Measurements from ENCODE around the gene MARS1.

MARS1 gene

GRCh38 chr12:57548013-57548315 lies 60.1 kb downstream of the MARS1 start:
- Histone ChIP-seq H3K4me3 (IDR thresholded peaks at IDR 0.05; ENCODE audit: insufficient read depth, low read depth, low read length) (no peak overlapping the region), H3K4me2 (peak overlapping the region; percentile 85; the same call in 1 of the 2 replicates), H2AFZ (ENCODE audit: low read depth) (no peak overlapping the region)

GRCh38 chr12:57548488-57548887 lies 60.6 kb downstream of the MARS1 start:
- H3K9ac ChIP-seq: no peak overlapping the region
- no peak overlapping the region for H3K4me3 ChIP-seq (IDR thresholded peaks at IDR 0.05; ENCODE audit: insufficient read depth, low read depth, low read length)
- peaks cover 46% of the 10 kb centered on the region for H3K4me1 ChIP-seq (ENCODE audit: low read depth, poor library complexity, severe bottlenecking)
- no peaks in the 10 kb centered on the region for H3K36me3 ChIP-seq (ENCODE audit: insufficient read depth)
- H3K4me2 ChIP-seq: no peak overlapping the region
- H3K27me3 ChIP-seq (ENCODE audit: insufficient read depth, low read depth): peaks cover 30% of the 10 kb centered on the region
- peaks cover 24% of the 10 kb centered on the region for H3K79me2 ChIP-seq (ENCODE audit: insufficient read depth, low read depth)
- no peaks in the 10 kb centered on the region for H4K20me1 ChIP-seq (ENCODE audit: insufficient read depth)
- no peak overlapping the region for H2AFZ ChIP-seq (ENCODE audit: low read depth)
- no peak for TF ChIP-seq CTCF (conservative IDR thresholded peaks at IDR 0.05; ENCODE audit: low read depth, low read length)
- no peak overlapping the region for H3K27ac ChIP-seq

More at GRCh38 chr12:57548013-57548315, 60.1 kb downstream of the MARS1 start:
- Histone ChIP-seq H3K27ac (no peak overlapping the region), H3K36me3 (ENCODE audit: insufficient read depth) (no peaks in the 10 kb centered on the region), H3K79me2 (ENCODE audit: insufficient read depth, low read depth) (peaks cover 24% of the 10 kb centered on the region), H3K27me3 (ENCODE audit: insufficient read depth, low read depth) (peaks cover 30% of the 10 kb centered on the region), H3K4me1 (ENCODE audit: low read depth, poor library complexity, severe bottlenecking) (peaks cover 46% of the 10 kb centered on the region), H4K20me1 (ENCODE audit: insufficient read depth) (no peaks in the 10 kb centered on the region), H3K9ac (no peak overlapping the region)
- no peak for TF ChIP-seq CTCF (conservative IDR thresholded peaks at IDR 0.05; ENCODE audit: low read depth, low read length)

- peaks cover 30% of the 10 kb centered on the region for H3K27me3 ChIP-seq (ENCODE audit: insufficient read depth, low read depth)
- no peaks in the 10 kb centered on the region for H3K36me3 ChIP-seq (ENCODE audit: insufficient read depth)
- H3K4me2 ChIP-seq: peak overlapping the region; percentile 80
- H3K79me2 ChIP-seq (ENCODE audit: insufficient read depth, low read depth): peaks cover 24% of the 10 kb centered on the region
- no peaks in the 10 kb centered on the region for H4K20me1 ChIP-seq (ENCODE audit: insufficient read depth)
- peak overlapping the region; percentile 13 for H3K4me3 ChIP-seq (IDR thresholded peaks at IDR 0.05; ENCODE audit: insufficient read depth, low read depth, low read length)
- peak overlapping the region; percentile 88 for H2AFZ ChIP-seq (ENCODE audit: low read depth)
- H3K4me1 ChIP-seq (ENCODE audit: low read depth, poor library complexity, severe bottlenecking): peaks cover 46% of the 10 kb centered on the region
- no peak overlapping the region for H3K9ac ChIP-seq
- no peak for TF ChIP-seq CTCF (conservative IDR thresholded peaks at IDR 0.05; ENCODE audit: low read depth, low read length)
- no peak overlapping the region for H3K27ac ChIP-seq
Observed at GRCh38 chr12:57549203-57549908, 61.5 kb downstream of the MARS1 start.

- TF ChIP-seq CTCF (conservative IDR thresholded peaks at IDR 0.05; ENCODE audit: low read depth, low read length): no peak
- H3K79me2 ChIP-seq (ENCODE audit: insufficient read depth, low read depth): peaks cover 18% of the 10 kb centered on the region
- H3K36me3 ChIP-seq (ENCODE audit: insufficient read depth): no peaks in the 10 kb centered on the region
- peaks cover 41% of the 10 kb centered on the region for H3K4me1 ChIP-seq (ENCODE audit: low read depth, poor library complexity, severe bottlenecking)
- peak within 1 kb of the TSS; percentile 88 for H2AFZ ChIP-seq (ENCODE audit: low read depth)
- no peak within 1 kb of the TSS; the same call in 1 of the 2 replicates for H3K9ac ChIP-seq
- H3K4me2 ChIP-seq: peak within 1 kb of the TSS; percentile 80
- no peak within 1 kb of the TSS for H3K27ac ChIP-seq
- no peaks in the 10 kb centered on the region for H4K20me1 ChIP-seq (ENCODE audit: insufficient read depth)
- peaks cover 30% of the 10 kb centered on the region for H3K27me3 ChIP-seq (ENCODE audit: insufficient read depth, low read depth)
- peak within 1 kb of the TSS; percentile 13 for H3K4me3 ChIP-seq (IDR thresholded peaks at IDR 0.05; ENCODE audit: insufficient read depth, low read depth, low read length)
Observed at GRCh38 chr12:57549909-57550640, 62.2 kb downstream of the MARS1 start, which contains the start of gene KIF5A. TSS of gene KIF5A (plus strand) at chr12:57550044. CDS start at chr12:57550272, 228 bp downstream.
